ELR (cell line): Measurements from ENCODE around the gene ILF3.
A peak's percentile ranks its signal among the peaks of the same experiment; 100 is the strongest.
"Not testable (repeated sequence)": the region's sequence is repeated elsewhere in the genome, so short reads cannot be mapped to it uniquely, and the experiment has no call there.

Experiments
- DNase-seq: peaks from one replicate; pipeline ENCODE4 v3.0.0-alpha.2; 2015; ENCODE audit warnings: low read depth

Gene ILF3

GRCh38 chr19:10675214-10675613 lies 21.1 kb downstream of the ILF3 start:
- not testable (repeated sequence) for DNase-seq

GRCh38 chr19:10677751-10678150 lies 23.6 kb downstream of the ILF3 start:
- DNase-seq: no peak

GRCh38 chr19:10678813-10679212 lies 24.7 kb downstream of the ILF3 start:
- no peak for DNase-seq

- no peak for DNase-seq
Observed at GRCh38 chr19:10679743-10680142, 25.6 kb downstream of the ILF3 start.

- no peak for DNase-seq
Observed at GRCh38 chr19:10680545-10681135, 26.5 kb downstream of the ILF3 start.

DNA sequence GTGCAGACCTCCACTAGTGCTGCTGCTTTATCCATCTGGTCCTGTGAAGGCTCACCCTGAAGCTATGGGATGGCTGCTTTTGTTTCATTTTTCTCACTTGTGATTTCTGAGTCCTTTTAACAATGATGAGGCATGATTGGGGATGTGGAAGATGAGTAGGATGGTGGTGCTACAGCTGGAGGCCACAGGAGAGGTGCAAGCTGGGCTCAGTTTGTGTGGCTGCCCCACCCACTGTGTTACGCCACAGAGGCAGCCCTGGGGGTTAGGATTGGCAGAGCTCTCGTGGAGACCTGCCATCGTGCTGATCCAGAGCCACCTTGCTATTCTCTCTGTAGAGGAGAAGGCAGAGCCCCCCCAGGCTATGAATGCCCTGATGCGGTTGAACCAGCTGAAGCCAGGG lies 27.5 kb downstream of the ILF3 start:
- DNase-seq: no peak

DNA sequence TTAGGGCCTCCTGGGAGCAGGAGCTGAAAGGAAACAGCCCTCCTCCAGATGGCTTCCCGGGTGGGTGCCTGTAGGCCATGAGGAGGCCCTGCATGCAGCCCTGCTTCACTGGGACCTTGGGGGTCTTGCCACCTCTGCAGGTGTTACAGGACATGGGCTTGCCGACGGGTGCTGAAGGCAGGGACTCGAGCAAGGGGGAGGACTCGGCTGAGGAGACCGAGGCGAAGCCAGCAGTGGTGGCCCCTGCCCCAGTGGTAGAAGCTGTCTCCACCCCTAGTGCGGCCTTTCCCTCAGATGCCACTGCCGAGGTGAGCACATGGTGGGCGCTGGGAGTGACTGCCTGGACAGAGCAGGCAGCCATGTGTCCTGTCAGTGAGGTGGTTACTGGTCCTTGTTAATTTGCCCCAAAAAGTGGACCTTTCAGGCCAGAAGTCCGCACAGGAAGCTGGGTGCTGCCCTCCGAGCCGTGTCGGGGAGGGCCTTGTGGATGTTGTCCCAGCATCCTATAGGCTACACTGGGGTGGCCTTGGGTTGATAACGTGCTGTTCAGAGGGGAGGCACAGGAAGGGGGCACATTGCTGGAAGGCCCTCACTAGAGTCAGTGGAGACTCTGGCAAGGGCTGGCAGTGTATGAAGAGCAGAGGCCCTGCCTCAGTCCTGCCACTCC lies 28.4 kb downstream of the ILF3 start:
- no peak for DNase-seq

- DNase-seq: no peak
Observed at GRCh38 chr19:10683064-10683426, 28.9 kb downstream of the ILF3 start.

GRCh38 chr19:10683582-10683981 lies 29.4 kb downstream of the ILF3 start:
- DNase-seq: no peak

DNA sequence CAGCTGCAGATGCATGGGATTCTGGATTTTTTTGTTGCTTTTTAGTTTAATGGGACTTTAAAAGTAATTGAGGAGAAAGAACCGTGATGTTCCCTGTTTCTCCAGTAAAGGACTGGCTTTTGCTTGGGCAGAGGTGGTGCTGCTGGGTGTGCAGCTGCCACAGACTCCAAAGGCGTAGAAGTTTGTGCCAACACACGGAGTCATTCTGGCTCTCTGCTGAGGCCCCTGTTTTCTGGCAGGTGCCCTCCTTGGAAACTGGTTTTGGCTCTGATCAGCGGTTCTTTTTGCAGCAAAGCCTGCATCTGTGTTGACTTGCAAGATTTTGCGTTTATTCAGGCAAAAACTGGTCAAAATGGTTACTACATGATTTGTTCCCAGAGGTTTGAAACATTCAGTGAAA lies 31.1 kb downstream of the ILF3 start:
- no peak for DNase-seq

DNA sequence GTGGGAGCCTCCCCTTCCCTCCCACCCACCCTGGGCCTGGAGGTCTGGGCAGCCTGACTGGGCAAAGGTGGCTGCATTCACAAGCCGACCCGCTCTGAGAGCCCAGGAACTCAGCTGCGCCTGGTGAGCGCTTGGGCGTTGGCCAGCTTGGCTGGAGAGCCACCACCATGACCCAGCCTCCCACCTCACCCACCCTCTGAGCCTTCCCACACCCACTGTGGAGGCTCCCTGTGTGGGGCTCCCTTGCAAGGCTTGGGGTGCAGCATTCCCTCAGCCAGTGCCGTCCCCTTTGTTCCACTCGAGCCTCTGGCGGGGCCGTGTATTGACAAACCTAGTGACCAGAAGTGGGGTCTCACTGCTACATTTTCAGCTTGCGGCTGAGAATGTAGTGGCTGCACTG lies 32.0 kb downstream of the ILF3 start:
- no peak for DNase-seq

DNA sequence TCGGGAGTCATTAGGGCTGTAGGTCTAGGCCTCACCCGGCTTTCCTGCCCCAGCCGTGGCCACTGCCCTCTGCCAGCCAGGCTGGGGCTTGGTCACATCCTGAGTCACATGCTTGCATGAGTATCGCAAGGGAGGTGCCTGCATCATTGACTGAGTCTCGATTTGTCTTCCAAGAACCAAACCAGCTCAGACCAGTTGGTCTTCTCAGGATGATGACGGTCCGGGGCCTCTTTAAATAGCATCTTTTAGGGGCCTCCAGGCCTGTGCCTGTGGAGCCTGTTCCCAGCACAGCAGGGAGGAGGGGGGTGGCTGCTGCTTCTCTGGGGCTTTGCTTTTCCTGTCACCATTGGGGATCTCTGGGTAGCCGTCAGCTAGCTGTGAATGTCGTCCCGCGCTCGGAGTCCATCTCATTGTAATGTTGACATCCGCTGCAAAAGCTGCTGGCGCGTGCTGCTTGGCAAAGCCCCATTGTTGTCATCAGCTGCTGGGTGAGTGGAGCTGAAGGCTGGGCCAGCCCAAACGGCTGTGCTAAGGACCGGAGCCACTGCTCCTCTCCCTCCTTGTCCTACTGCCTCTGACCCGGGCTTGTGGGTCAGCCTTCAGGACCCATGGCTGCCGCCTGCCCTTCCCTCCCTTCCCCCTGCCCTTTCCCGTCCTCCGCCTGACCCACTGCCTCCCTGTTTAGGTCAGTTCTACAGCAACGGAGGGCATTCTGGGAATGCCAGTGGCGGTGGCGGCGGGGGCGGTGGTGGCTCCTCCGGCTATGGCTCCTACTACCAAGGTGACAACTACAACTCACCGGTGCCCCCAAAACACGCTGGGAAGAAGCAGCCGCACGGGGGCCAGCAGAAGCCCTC lies 32.7 kb downstream of the ILF3 start:
- peak; percentile 59 for DNase-seq

DNA sequence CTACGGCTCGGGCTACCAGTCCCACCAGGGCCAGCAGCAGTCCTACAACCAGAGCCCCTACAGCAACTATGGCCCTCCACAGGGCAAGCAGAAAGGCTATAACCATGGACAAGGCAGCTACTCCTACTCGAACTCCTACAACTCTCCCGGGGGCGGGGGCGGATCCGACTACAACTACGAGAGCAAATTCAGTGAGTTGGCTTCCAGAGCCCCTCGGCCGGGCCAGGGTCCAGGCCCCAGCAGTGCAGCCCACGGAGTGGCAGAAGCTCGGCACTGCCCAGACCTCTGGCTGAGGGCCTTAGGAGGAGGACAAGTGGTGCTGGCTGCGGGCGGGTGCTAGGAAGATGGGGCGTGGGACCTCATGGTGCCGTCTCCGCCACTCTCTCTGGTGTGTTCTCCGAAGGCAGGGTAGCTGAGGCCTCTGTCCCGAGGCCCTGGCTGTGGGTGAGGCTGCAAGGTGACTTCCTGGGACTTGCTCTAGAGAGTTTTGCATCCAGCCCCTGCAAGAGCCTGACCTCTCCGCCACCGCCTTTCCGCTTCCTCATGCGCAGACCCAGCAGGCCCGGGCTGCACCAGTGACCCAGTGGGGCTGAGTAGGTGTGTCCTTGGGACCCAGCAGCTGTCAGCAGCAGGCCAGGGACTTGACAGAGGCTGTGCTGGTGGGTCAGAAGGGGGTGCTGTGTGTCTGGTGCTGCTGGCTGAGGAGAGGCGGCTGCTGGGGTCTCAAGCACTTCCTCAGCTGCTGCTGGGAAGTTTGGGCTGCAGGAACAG lies 33.6 kb downstream of the ILF3 start:
- no peak for DNase-seq

DNA sequence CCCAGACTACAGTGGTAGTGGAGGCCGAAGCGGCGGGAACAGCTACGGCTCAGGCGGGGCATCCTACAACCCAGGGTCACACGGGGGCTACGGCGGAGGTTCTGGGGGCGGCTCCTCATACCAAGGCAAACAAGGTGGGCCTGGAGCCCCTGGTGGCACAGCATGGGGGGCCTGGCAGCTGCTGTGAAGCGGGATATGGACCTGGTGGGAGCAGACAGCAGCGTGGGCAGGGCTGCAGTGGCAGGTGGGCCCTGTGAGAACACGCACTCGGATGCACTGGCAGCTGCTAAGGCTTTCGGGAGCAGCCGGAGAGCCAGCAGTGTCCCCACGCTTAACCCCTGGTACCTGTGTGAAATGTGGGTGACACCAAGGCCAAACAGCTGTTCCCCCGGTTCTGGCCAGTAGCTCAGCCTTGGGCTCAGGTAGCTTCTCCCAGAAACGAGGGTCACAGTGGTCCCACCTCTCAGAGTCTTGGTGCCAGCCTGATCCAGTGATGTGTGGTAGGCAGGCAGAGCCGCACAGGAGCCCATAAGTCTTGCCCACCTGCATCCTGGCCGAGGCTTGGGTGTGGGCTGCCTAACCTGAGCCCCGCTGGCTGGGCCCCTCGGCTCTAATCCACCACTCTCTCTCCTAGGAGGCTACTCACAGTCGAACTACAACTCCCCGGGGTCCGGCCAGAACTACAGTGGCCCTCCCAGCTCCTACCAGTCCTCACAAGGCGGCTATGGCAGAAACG lies 34.6 kb downstream of the ILF3 start:
- no peak for DNase-seq

GRCh38 chr19:10690341-10690781 lies 36.2 kb downstream of the ILF3 start:
- DNase-seq: peak; percentile 39

DNA sequence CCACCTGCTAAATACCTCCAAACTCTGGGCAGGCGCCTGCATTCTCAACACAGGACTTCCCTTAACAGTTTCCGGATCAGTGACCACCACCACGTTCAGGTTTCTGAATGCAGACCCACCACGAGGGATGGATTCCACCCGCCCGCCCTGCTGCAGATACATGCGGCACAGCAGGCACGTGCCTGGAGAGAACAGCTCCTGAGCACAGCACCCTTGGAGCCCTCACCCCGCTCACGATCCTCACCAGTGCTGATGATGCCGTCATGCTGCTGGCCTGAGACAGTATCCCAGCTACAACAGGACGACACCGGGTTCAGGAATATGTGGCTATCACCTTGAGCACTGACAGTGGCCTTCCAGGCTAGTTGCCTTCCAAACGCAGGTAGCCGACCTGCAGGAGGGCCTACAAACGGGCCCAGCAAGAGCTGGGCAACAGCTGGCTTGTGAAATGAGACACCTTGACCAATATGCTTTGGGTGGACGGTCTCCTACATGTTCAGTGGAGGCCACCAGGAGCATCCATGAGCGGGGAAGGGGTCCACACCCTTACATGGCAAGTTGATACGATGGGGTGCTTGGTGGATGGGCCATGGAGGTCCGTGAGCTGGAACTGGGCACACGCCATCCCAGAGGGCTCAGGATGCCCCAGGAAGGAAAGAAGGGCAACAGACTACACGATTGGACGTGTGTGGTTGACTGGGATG lies 37.2 kb downstream of the ILF3 start:
- DNase-seq: no peak

DNA sequence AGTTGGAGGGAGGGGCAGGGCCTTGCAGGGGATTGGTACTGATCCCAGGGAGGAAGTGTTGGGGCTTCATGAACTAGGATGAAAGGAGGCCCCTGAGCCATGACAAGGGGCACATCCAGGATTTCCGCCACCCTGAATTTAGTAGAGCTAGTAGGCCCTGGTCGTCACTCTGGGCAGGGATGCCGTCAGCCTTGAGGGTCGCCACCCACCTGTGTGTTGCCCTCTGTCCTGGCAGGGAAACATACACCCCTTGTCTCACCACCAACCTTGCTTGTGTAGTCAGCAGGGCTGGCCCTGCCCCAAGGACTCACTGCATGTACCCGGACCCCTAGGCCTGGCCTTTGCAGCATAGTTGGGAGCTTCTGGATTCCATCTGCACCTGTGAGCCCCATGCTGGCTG lies 37.7 kb downstream of the ILF3 start:
- DNase-seq: no peak

GRCh38 chr19:10692673-10693264 lies 38.6 kb downstream of the ILF3 start:
- DNase-seq: no peak

DNA sequence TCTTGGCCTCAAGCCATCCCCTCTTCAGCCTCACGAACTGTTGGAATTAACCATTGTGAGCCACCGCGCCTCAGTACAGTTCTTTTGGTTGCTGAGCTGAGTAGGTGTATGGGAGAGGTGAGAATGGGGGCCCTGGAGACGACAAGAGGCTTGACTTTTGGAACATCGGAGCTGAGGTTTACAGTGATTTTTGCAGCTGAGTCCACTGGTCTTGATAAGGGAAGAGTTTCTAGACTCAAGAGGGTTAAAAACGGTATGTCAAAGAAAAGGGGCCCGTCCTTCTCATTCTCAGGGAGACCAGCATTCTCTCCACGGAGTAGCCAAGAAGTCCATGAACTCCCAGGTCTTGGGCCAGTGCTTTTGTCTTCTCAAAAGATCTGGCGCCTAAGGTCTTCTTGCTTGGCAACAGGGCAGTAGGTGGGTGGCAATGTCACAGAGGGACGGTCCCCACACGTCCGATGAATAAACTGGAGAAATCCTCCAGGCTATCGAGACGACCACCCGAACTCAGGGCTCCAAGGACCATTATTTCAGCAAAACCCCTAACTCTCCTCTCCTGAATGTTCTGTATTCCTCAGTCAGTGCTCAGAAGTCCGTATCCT lies 40.7 kb downstream of the ILF3 start:
- no peak for DNase-seq
